Measurements from ENCODE around the gene HMCN2.

The HMCN2 gene

DNA sequence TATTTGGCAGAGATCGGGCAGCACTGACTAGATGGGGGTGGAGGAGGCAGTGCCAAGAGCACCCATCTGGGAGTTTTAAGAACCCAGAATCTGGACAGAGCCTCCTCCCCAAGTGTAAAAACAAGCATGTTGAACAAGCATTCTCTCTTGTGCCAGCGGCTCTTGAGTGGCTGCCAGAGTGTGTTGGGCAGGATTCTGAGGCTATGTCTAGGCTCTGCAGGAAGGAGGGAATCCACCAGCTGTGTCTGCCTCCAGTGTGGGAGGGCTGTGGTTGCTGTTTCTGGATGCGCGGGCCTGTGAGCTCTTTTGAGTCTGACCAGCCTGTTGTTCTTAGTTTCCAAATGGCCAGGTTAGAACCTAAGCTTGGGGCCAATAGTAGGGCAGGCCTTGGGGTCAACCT, 39.8 kb downstream of the HMCN2 start:
- in situ Hi-C loops (cut with MboI; ENCODE audit: low sequenced_read_pairs, unreplicated experiment), result no loop called here
- DNase-seq (ENCODE audit: low spot score), result no peak
- TF ChIP-seq, protein P1, sequence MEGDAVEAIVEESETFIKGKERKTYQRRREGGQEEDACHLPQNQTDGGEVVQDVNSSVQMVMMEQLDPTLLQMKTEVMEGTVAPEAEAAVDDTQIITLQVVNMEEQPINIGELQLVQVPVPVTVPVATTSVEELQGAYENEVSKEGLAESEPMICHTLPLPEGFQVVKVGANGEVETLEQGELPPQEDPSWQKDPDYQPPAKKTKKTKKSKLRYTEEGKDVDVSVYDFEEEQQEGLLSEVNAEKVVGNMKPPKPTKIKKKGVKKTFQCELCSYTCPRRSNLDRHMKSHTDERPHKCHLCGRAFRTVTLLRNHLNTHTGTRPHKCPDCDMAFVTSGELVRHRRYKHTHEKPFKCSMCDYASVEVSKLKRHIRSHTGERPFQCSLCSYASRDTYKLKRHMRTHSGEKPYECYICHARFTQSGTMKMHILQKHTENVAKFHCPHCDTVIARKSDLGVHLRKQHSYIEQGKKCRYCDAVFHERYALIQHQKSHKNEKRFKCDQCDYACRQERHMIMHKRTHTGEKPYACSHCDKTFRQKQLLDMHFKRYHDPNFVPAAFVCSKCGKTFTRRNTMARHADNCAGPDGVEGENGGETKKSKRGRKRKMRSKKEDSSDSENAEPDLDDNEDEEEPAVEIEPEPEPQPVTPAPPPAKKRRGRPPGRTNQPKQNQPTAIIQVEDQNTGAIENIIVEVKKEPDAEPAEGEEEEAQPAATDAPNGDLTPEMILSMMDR (IDR thresholded peaks at IDR 0.05; ENCODE audit: borderline replicate concordance, control extremely low read depth, extremely low read depth, insufficient read depth, missing control alignments), result no peak

DNA sequence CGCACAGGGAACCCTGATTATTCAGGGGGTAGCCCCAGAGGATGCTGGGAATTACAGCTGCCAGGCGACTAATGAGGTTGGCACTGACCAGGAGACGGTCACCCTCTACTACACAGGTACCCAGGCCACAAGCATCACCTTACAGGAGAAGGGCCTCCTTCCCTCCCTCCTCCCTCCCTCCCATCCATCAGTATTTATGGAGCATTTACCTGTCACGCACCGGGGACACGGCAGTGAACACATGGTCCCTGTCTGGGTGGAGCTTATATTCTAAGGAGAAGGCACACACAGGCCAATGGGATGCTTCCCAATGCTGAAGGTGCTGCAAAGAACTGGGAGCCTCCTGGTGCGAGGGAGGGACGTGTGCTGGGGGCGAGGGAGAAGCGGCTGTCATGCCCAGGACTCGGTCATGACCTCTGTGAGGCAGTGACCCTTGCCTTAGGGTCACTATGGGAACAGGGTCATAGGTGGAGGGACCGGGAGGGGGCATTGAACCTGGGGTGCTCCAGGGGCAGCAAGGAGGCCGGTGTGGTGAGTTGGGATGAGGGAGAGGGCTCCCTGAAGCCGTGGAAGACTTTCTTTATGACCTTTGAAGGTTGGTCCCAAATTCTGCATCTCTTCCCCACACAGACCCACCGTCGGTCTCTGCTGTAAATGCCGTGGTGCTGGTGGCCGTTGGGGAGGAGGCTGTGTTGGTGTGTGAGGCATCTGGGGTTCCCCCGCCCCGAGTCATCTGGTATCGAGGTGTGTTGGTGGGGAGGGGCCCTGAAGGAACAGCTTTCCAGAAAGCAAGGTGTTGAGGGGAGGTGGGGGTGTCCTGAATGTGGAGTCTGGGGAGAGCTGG, 41.5 kb downstream of the HMCN2 start:
- DNase-seq (ENCODE audit: low spot score), result no peak
- in situ Hi-C loops (cut with MboI; ENCODE audit: low sequenced_read_pairs, unreplicated experiment), result no loop called here
- TF ChIP-seq, protein P1 (IDR thresholded peaks at IDR 0.05; ENCODE audit: borderline replicate concordance, control extremely low read depth, extremely low read depth, insufficient read depth, missing control alignments), result no peak

DNA sequence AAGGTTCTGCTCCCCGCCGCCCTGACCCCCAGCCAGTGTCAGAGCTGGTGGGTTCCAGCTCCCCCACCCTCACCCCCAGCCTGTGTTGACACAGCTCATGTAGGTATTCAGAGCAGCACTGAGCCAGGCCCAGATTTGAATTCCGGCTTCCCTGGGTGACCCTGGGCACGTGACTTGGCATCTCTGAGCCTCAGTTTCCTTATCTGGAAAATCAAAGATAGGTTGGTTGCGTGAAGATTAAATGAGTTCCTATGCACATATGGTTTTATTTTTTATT, 42.0 kb downstream of the HMCN2 start:
- TF ChIP-seq, protein P1 (IDR thresholded peaks at IDR 0.05; ENCODE audit: borderline replicate concordance, control extremely low read depth, extremely low read depth, insufficient read depth, missing control alignments), result no peak
- in situ Hi-C loops (cut with MboI; ENCODE audit: low sequenced_read_pairs, unreplicated experiment), result no loop called here

DNA sequence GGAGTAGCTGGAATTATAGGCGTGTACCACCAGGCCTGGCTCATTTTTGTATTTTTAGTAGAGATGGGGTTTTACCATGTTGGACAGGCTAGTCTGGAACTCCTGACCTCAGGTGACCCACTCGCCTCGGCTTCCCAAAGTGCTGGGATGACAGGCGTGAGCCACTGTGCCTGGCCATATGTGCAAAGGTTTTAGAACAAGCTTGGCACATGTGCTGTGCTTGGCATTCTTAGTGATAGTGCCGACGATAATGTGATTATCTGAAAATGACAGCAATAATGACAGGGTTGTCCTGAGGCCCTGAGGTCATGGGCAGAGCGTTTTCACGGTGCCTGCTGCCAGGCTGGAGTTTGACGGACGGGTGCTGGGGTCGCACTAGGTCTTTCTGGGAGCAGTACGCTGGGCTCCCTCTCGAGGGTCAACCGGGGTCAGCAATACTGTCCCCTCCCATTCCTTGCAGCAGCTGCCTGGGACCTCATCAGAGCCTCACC, 42.6 kb downstream of the HMCN2 start:
- no peak for DNase-seq (ENCODE audit: low spot score)
- in situ Hi-C loops (cut with MboI; ENCODE audit: low sequenced_read_pairs, unreplicated experiment), result no loop called here
- TF ChIP-seq, protein P1 (IDR thresholded peaks at IDR 0.05; ENCODE audit: borderline replicate concordance, control extremely low read depth, extremely low read depth, insufficient read depth, missing control alignments), result no peak

More for the DNA sequence above, 42.0 kb downstream of the HMCN2 start:
- no peak for DNase-seq (ENCODE audit: low spot score)

DNA sequence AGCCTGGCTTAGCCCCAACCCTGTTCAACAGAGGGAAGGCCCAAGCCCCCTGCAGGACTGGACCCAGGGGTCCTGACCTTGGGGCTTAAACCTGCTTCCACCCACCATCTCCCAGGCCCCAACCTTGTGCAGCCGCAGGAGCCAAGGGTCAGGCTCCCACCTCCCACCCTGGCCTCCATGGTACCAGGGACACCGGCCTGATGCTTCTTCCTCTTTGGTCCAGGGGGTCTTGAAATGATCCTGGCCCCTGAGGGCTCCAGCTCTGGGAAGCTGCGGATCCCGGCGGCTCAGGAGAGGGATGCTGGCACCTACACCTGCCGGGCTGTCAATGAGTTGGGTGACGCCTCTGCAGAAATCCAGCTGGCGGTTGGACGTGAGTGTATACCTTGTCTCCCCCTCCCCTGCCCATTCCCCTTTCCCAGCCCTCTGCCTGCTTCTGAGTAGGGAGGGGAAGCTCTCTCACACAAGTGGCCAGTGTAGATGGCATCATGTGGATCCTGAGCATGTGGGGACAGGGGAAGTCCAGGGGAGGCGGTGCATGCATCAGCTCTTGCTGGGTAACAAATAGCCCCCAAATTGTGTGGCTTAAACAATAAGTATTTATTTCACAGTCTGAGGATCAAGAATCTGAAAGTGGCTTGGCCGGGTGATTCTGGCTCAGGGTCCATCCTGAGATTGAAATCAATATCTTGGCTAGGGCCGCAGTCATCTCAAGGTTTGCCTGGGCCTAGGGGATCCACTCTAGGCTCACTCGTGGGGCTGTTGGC, 44.3 kb downstream of the HMCN2 start:
- TF ChIP-seq, protein P1 (IDR thresholded peaks at IDR 0.05; ENCODE audit: borderline replicate concordance, control extremely low read depth, extremely low read depth, insufficient read depth, missing control alignments), result no peak
- in situ Hi-C loops (cut with MboI; ENCODE audit: low sequenced_read_pairs, unreplicated experiment), result no loop called here
- DNase-seq (ENCODE audit: low spot score), result no peak

DNA sequence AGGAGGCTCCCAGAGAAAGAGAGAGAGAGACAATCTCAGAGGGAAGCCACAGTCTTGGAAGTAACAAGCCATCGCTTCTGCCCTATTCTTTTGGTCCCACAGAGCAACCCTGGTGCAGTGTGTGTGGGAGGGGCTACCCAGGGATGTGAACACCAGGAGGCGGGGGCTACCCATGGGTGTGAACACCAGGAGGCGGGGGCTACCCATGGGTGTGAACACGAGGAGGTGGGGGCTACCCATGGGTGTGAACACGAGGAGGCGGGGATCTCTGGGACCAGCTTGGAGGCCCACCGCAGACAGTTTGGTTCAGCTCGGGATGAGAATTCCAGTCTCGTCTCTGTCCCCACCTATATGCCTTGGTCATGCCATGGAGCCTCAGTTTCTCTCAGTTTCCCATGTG, 44.9 kb downstream of the HMCN2 start:
- in situ Hi-C loops (cut with MboI; ENCODE audit: low sequenced_read_pairs, unreplicated experiment), result no loop called here
- TF ChIP-seq, protein P1 (IDR thresholded peaks at IDR 0.05; ENCODE audit: borderline replicate concordance, control extremely low read depth, extremely low read depth, insufficient read depth, missing control alignments), result no peak
- no peak for DNase-seq (ENCODE audit: low spot score)
